H9 (cell line): Measurements from ENCODE around the gene ACO1. TPM values are rescaled to one million over a fixed set of nuclear protein-coding genes. Genes with fewer than 3 reads are reported as not detected.

Experiments used
- DNase-seq: peaks from one replicate; pipeline ENCODE4 v3.0.0-alpha.2; 2017
- H2AFZ ChIP-seq: one replicate; pipeline ENCODE4 v1.6.1; 2013; ENCODE audit warnings: mild to moderate bottlenecking, low read length, control low read depth, moderate library complexity
- H2AK5ac ChIP-seq: 2 replicates; pipeline ENCODE4 v1.6.1; 2013; ENCODE audit warnings: low read length, control low read depth, mixed read lengths; ENCODE audit not compliant: insufficient read length
- H2BK120ac ChIP-seq: one replicate; pipeline ENCODE4 v1.6.1; 2013; ENCODE audit warnings: low read depth, mild to moderate bottlenecking, low read length, control low read depth, inconsistent platforms; ENCODE audit not compliant: poor library complexity, severe bottlenecking
- H2BK12ac ChIP-seq: 2 replicates; pipeline ENCODE4 v1.6.1; 2013; ENCODE audit warnings: low read length, control low read depth, mixed read lengths, low read depth; ENCODE audit not compliant: insufficient read length
- H2BK15ac ChIP-seq: 2 replicates; pipeline ENCODE4 v1.6.1; 2013; ENCODE audit warnings: low read depth, low read length, control low read depth
- H2BK20ac ChIP-seq: one replicate; pipeline ENCODE4 v1.6.1; 2013; ENCODE audit warnings: low read depth, mild to moderate bottlenecking, low read length, control low read depth, inconsistent platforms; ENCODE audit not compliant: poor library complexity, severe bottlenecking
- H2BK5ac ChIP-seq: 2 replicates; pipeline ENCODE4 v1.6.1; 2013; ENCODE audit warnings: low read length, control low read depth, mixed read lengths; ENCODE audit not compliant: insufficient read length
- H3K14ac ChIP-seq: 2 replicates; pipeline ENCODE4 v1.6.1; 2013; ENCODE audit warnings: low read length, control low read depth; ENCODE audit not compliant: insufficient read depth
- H3K18ac ChIP-seq: 2 replicates; pipeline ENCODE4 v1.6.1; 2013; ENCODE audit warnings: low read depth, mild to moderate bottlenecking, mixed read lengths, low read length, control low read depth; ENCODE audit not compliant: insufficient read length
- H3K23ac ChIP-seq: 2 replicates; pipeline ENCODE4 v1.6.1; 2013; ENCODE audit warnings: low read length, control low read depth, mixed read lengths, low read depth; ENCODE audit not compliant: insufficient read length
- H3K23me2 ChIP-seq: 2 replicates; pipeline ENCODE4 v1.6.1; 2013; ENCODE audit warnings: low read depth, mild to moderate bottlenecking, mixed read lengths, low read length, control low read depth; ENCODE audit not compliant: insufficient read length, poor library complexity, severe bottlenecking
- H3K27ac ChIP-seq: 2 replicates; pipeline ENCODE4 v1.5.1; 2013; ENCODE audit warnings: low read length, control low read depth, mixed read lengths, low read depth; ENCODE audit not compliant: insufficient read length
- H3K27me3 ChIP-seq: 2 replicates; pipeline ENCODE4 v1.6.1; 2013; ENCODE audit warnings: low read length, control low read depth, inconsistent platforms; ENCODE audit not compliant: insufficient read depth
- H3K4ac ChIP-seq: 2 replicates; pipeline ENCODE4 v1.6.1; 2013; ENCODE audit warnings: low read depth, mild to moderate bottlenecking, control low read depth, inconsistent platforms, low read length, moderate library complexity
- H3K4me1 ChIP-seq: 2 replicates; pipeline ENCODE4 v1.6.1; 2013; ENCODE audit warnings: low read length, control low read depth, inconsistent platforms; ENCODE audit not compliant: insufficient read depth
- H3K4me2 ChIP-seq: 2 replicates; pipeline ENCODE4 v1.6.1; 2013; ENCODE audit warnings: low read length, control low read depth, mixed read lengths; ENCODE audit not compliant: insufficient read length, insufficient read depth
- H3K56ac ChIP-seq: 2 replicates; pipeline ENCODE4 v1.6.1; 2013; ENCODE audit warnings: low read depth, mild to moderate bottlenecking, mixed read lengths, low read length, control low read depth; ENCODE audit not compliant: insufficient read length
- H3K79me1 ChIP-seq: 2 replicates; pipeline ENCODE4 v1.6.1; 2013; ENCODE audit warnings: low read depth, mild to moderate bottlenecking, moderate library complexity, low read length, control low read depth, inconsistent platforms; ENCODE audit not compliant: insufficient read depth, poor library complexity, severe bottlenecking
- H3K79me2 ChIP-seq: 2 replicates; pipeline ENCODE4 v1.6.1; 2013; ENCODE audit warnings: low read length, control low read depth, inconsistent platforms; ENCODE audit not compliant: insufficient read depth
- H3K9ac ChIP-seq: 2 replicates; pipeline ENCODE4 v1.6.1; 2013; ENCODE audit warnings: low read length, control low read depth, mixed read lengths; ENCODE audit not compliant: insufficient read length; ENCODE audit errors: extremely low read depth
- H3K9me3 ChIP-seq: one replicate; pipeline ENCODE4 v1.6.1; 2013; ENCODE audit warnings: low read depth, low read length, inconsistent platforms; ENCODE audit not compliant: control insufficient read depth
- H3T11ph ChIP-seq: one replicate; pipeline ENCODE4 v1.6.1; 2013; ENCODE audit warnings: mild to moderate bottlenecking, low read length, control low read depth, inconsistent platforms
- H4K20me1 ChIP-seq: one replicate; pipeline ENCODE4 v1.6.1; 2013; ENCODE audit not compliant: control insufficient read depth, insufficient read length, insufficient read depth
- H4K5ac ChIP-seq: 2 replicates; pipeline ENCODE4 v1.6.1; 2013; ENCODE audit warnings: low read depth, mild to moderate bottlenecking, mixed read lengths, low read length, control low read depth; ENCODE audit not compliant: insufficient read length
- H4K8ac ChIP-seq: replicated peaks from 2 replicates; pipeline ENCODE4 v1.6.1; 2013; ENCODE audit warnings: low read length, control low read depth, mixed read lengths, low read depth; ENCODE audit not compliant: insufficient read length
- H4K91ac ChIP-seq: 2 replicates; pipeline ENCODE4 v1.6.1; 2013; ENCODE audit warnings: low read depth, mild to moderate bottlenecking, moderate library complexity, mixed read lengths, low read length, control low read depth; ENCODE audit not compliant: insufficient read length
- H3K27ac Mint-ChIP-seq, 3 experiments: 2 replicates in 2 of 3; 3 replicates in 1 of 3; pipeline ENCODE4 v1.8.0; 2020 to 2021; ENCODE audit warnings: mixed read lengths in 3 of 3, mild to moderate bottlenecking in 1 of 3, moderate library complexity in 1 of 3
- H3K27me3 Mint-ChIP-seq: 2 replicates; pipeline ENCODE4 v1.8.0; 2021; ENCODE audit warnings: low read depth, mild to moderate bottlenecking, moderate library complexity, mixed read lengths
- H3K36me3 Mint-ChIP-seq, 3 experiments: 2 replicates in 2 of 3; 3 replicates in 1 of 3; pipeline ENCODE4 v1.8.0; 2020 to 2021; ENCODE audit warnings: low read depth in 3 of 3, mixed read lengths in 3 of 3; ENCODE audit not compliant: insufficient read depth in 1 of 3
- H3K4me1 Mint-ChIP-seq, 2 experiments: 2 replicates each; pipeline ENCODE4 v1.8.0; 2020; ENCODE audit warnings: mixed read lengths in 2 of 2
- H3K4me3 Mint-ChIP-seq, 2 experiments: 2 replicates in 1 of 2; 3 replicates in 1 of 2; pipeline ENCODE4 v1.8.0; 2020 to 2021; ENCODE audit warnings: mild to moderate bottlenecking in 2 of 2, mixed read lengths in 2 of 2, moderate library complexity in 1 of 2
- H3K9me3 Mint-ChIP-seq, 2 experiments: 2 replicates in 1 of 2; 3 replicates in 1 of 2; pipeline ENCODE4 v1.8.0; 2020; ENCODE audit warnings: mild to moderate bottlenecking in 2 of 2, mixed read lengths in 2 of 2, moderate library complexity in 1 of 2
- CTCF ChIP-seq: fragments of 200-600 bp; sonication (generic); conservative IDR thresholded peaks from 3 replicates; pipeline ENCODE4 v1.8.0; 2021; ENCODE audit warnings: antibody characterized with exemption, mild to moderate bottlenecking
- WGBS: extraction: QIAGEN DNeasy Blood & Tissue Kit; methylation state at CpG from one replicate; pipeline ENCODE4 v1.1.7; 2013; ENCODE audit warnings: missing lambda C conversion rate, low lambda C conversion rate, mixed read lengths; ENCODE audit not compliant: insufficient read length; ENCODE audit errors: extremely low coverage; 5-methylcytosine and 5-hydroxymethylcytosine counted together
- total RNA-seq: library from RNA; stranded (reverse); gene quantifications from 2 replicates; pipeline ENCODE4 v1.2.1, GENCODE V29; 2021

ACO1 gene
- total RNA-seq, 1 experiment from 2014 or later: 44.5 TPM

- Histone ChIP-seq H3K4me1 (peaks cover 2% of the 10 kb centered on the region; the same call in 1 of the 2 replicates), H3K23me2 (no peaks in the 10 kb centered on the region), H3K79me2 (peaks cover 2% of the 10 kb centered on the region; the same call in 1 of the 2 replicates), H3K23ac (no peak overlapping the region), H2BK120ac (no peak overlapping the region), H3K14ac (no peak overlapping the region), H3K27ac (no peak overlapping the region), H4K5ac (no peak overlapping the region), H3K27me3 (peaks cover 1% of the 10 kb centered on the region; the same call in 1 of the 2 replicates), H3K4me2 (no peak overlapping the region), H3K79me1 (peaks cover 2% of the 10 kb centered on the region), H3K18ac (no peak overlapping the region), H2AK5ac (no peak overlapping the region), H2AFZ (no peak overlapping the region), H4K20me1 (no peaks in the 10 kb centered on the region), H2BK5ac (no peak overlapping the region), H4K8ac (no peak overlapping the region), H2BK12ac (no peak overlapping the region), H3K56ac (no peak overlapping the region), H3K9ac (no peak overlapping the region), H4K91ac (no peak overlapping the region), H2BK20ac (no peak overlapping the region), H3K4ac (no peak overlapping the region), H3T11ph (no peak overlapping the region), H2BK15ac (no peak overlapping the region), H3K9me3 (no peaks in the 10 kb centered on the region)
- no peak for TF ChIP-seq CTCF
- Mint-ChIP-seq H3K36me3 (peaks cover 5 to 14% (median 9%) of the 10 kb centered on the region in 3 experiments; a peak in 6 of 7 replicates), H3K4me3 (no peak overlapping the region), H3K9me3 (no peaks in the 10 kb centered on the region), H3K4me1 (peaks cover 19 to 22% of the 10 kb centered on the region in 2 experiments), H3K27ac (no peak overlapping the region), H3K27me3 (no peaks in the 10 kb centered on the region)
- WGBS: no CpG with 5 or more reads among the region's 1 CpG
- no peak for DNase-seq
Measured at GRCh38 chr9:32401488-32401887, 17.0 kb downstream of the ACO1 start.
